C1 segment of cervical spinal cord (tissue), 14 donors: ENCODE results near the gene COL27A1.

Source experiments
- DNase-seq, 14 donors: peaks; one replicate each; lab custom pipeline; 2025; lab: John Stamatoyannopoulos, UW

Gene COL27A1

GRCh38 chr9:114155263-114155994, at the start of gene COL27A1:
COL27A1 (plus strand) TSS chr9:114155537; CDS start chr9:114155951, 414 bp downstream.
- DNase-seq: peak in 13 of 14 donors; percentile 16 to 82 (median 50)

- DNase-seq: no peak
These were observed 47.9 kb upstream of the COL27A1 start for GRCh38 chr9:114107286-114108001.

- peak in 13 of 14 donors; percentile 31 to 83 (median 71) for DNase-seq
These were observed 47.1 kb upstream of the COL27A1 start for GRCh38 chr9:114108016-114108833.

- DNase-seq: no peak
These were observed 46.2 kb upstream of the COL27A1 start for GRCh38 chr9:114109124-114109523.

GRCh38 chr9:114110180-114110579, 45.2 kb upstream of the COL27A1 start:
- DNase-seq: no peak

GRCh38 chr9:114112325-114112724, 43.0 kb upstream of the COL27A1 start:
- DNase-seq: no peak

GRCh38 chr9:114112778-114113584, 42.4 kb upstream of the COL27A1 start:
- DNase-seq: peak in 1 of 14 donors; percentile 8

- DNase-seq: no peak
These were observed 41.0 kb upstream of the COL27A1 start for GRCh38 chr9:114114364-114114763.

- no peak for DNase-seq
These were observed 39.6 kb upstream of the COL27A1 start for GRCh38 chr9:114115654-114116125.

- peak in 6 of 14 donors; percentile 15 to 53 (median 31) for DNase-seq
These were observed 39.1 kb upstream of the COL27A1 start for GRCh38 chr9:114116126-114116747.

GRCh38 chr9:114117614-114117995, 37.7 kb upstream of the COL27A1 start:
- no peak for DNase-seq

GRCh38 chr9:114117996-114118830, 37.1 kb upstream of the COL27A1 start:
- peak in 1 of 14 donors; percentile 52 for DNase-seq

- DNase-seq: no peak
These were observed 35.8 kb upstream of the COL27A1 start for GRCh38 chr9:114119242-114120191.

GRCh38 chr9:114120192-114121014, 34.9 kb upstream of the COL27A1 start:
- no peak for DNase-seq

- peak in 1 of 14 donors; percentile 37 for DNase-seq
These were observed 33.9 kb upstream of the COL27A1 start for GRCh38 chr9:114121227-114122135.
